VCaP (cell line): ENCODE results near the gene ROCK2.

Source experiments
- H3K27ac ChIP-seq: fragments of 450-650 bp; 2 replicates; pipeline ENCODE4 v1.5.1; 2017
- TF ChIP-seq, protein P1 (sequence below): fragments of 450-650 bp; conservative IDR thresholded peaks from 2 replicates; pipeline ENCODE4 v1.5.1; 2017; ENCODE audit warnings: mild to moderate bottlenecking, moderate library complexity

ROCK2 gene

DNA sequence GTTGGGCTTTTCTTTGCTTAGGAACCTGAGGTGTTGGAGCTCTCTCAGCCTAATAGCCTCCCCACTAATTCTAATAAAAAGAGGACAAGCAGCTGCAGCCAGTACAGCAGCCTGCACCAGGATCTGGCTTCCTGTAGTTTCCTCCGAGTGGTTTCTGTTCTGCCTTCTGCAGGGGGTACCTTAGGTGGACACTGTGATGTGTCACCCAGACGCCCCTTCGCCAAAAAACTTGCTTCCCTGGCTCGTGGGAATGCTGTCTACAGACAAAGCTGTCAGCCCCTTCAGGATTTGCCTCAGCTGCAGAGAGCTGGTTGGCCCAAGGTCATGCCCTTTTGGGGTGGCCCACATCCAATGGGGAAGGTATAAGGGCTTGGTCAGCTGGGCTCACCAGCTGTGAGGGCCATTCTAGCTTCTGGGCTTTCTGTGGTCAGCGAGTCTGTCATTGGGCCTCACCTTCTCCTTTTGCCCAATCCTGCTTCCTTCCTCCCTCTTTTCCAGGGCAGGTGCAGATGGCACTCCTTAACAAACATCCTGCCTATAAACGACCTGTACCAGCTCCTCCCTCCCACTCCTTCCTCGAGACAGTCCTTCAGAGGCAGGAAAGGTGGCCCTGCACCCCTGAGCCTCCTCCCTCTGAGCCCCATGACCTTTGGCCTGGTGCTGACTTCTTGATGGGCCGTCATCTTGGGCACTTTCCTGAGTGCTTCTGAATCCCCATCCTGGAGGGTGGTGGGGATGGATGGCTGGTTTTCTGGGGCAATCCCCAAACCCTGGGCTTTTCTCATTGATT is 44.0 kb upstream of the ROCK2 start:
- peak overlapping the region; percentile 70 for H3K27ac ChIP-seq
- TF ChIP-seq, protein P1, sequence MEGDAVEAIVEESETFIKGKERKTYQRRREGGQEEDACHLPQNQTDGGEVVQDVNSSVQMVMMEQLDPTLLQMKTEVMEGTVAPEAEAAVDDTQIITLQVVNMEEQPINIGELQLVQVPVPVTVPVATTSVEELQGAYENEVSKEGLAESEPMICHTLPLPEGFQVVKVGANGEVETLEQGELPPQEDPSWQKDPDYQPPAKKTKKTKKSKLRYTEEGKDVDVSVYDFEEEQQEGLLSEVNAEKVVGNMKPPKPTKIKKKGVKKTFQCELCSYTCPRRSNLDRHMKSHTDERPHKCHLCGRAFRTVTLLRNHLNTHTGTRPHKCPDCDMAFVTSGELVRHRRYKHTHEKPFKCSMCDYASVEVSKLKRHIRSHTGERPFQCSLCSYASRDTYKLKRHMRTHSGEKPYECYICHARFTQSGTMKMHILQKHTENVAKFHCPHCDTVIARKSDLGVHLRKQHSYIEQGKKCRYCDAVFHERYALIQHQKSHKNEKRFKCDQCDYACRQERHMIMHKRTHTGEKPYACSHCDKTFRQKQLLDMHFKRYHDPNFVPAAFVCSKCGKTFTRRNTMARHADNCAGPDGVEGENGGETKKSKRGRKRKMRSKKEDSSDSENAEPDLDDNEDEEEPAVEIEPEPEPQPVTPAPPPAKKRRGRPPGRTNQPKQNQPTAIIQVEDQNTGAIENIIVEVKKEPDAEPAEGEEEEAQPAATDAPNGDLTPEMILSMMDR = no peak

DNA sequence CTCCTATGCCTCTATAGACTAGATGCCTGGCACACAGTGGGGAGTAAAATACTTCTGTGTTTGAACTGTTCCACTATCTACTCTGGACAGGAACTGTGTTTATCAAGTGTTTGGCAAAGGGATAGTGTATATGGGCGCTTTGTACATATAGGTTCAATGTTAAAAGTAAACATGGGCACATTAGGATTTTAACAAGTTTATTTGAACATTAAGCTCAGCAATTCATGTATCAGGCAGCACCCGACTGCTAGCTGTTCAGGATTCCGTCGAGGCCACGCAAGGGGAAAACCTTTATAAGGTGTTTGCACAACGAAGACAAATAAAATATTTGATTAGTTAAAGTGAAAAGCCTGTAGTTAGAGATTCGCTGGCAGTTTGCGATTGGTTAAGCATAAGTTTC is 43.4 kb upstream of the ROCK2 start:
- TF ChIP-seq, protein P1 = no peak
- H3K27ac ChIP-seq = peak overlapping the region; percentile 70

- TF ChIP-seq, protein P1 = no peak
- peak overlapping the region; percentile 70 for H3K27ac ChIP-seq
These were observed 42.6 kb upstream of the ROCK2 start for GRCh38 chr2:11387100-11387390.

DNA sequence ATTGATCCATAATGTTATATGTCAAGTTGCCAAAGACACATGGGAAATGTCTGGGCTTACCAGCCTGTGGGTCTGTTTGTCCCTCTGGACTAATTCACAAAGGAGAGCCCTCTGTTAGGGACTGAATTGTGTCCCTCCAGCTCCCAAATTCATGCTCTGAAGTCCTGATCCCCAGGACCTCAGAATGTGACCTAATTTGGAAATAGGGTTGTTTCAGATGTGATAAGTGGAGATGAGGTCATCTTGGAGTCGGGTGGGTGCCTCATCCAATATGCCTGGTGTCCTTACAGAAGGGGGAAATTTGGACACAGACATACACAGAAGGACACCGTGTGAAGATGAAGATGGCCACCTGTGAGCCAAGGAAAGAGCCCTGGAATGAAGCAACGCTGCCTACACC is 41.4 kb upstream of the ROCK2 start:
- TF ChIP-seq, protein P1 = no peak
- no peak overlapping the region for H3K27ac ChIP-seq

GRCh38 chr2:11385216-11385615 is 40.8 kb upstream of the ROCK2 start:
- no peak overlapping the region for H3K27ac ChIP-seq
- TF ChIP-seq, protein P1 = no peak

- no peak overlapping the region for H3K27ac ChIP-seq
- TF ChIP-seq, protein P1 = no peak
These were observed 35.1 kb upstream of the ROCK2 start for GRCh38 chr2:11379558-11379957.

- TF ChIP-seq, protein P1 = no peak
- no peak overlapping the region for H3K27ac ChIP-seq
These were observed 33.6 kb upstream of the ROCK2 start for GRCh38 chr2:11377928-11378545.
